Measurements from ENCODE around the gene SCARF2.

The SCARF2 gene

GRCh38 chr22:20428496-20429253, 8.9 kb downstream of the SCARF2 start:
- TF ChIP-seq CTCF (IDR thresholded peaks at IDR 0.05; ENCODE audit: insufficient read depth, low read depth, low read length, missing control alignments): no peak
- H3K4me3 ChIP-seq (ENCODE audit: low read depth, low read length): peak overlapping the region; percentile 65
- DNase-seq (ENCODE audit: low read depth): no peak

- TF ChIP-seq CTCF (IDR thresholded peaks at IDR 0.05; ENCODE audit: insufficient read depth, low read depth, low read length, missing control alignments): no peak
These were observed 9.6 kb downstream of the SCARF2 start for GRCh38 chr22:20427945-20428417.

GRCh38 chr22:20427104-20427944, 10.3 kb downstream of the SCARF2 start:
- no peak for DNase-seq (ENCODE audit: low read depth)
- no peak overlapping the region for H3K4me3 ChIP-seq (ENCODE audit: low read depth, low read length)
- no peak for TF ChIP-seq CTCF (IDR thresholded peaks at IDR 0.05; ENCODE audit: insufficient read depth, low read depth, low read length, missing control alignments)

More at GRCh38 chr22:20427945-20428417, 9.6 kb downstream of the SCARF2 start:
- H3K4me3 ChIP-seq (ENCODE audit: low read depth, low read length): no peak overlapping the region
- DNase-seq (ENCODE audit: low read depth): no peak

GRCh38 chr22:20426259-20426615, 11.4 kb downstream of the SCARF2 start:
- no peak overlapping the region for H3K4me3 ChIP-seq (ENCODE audit: low read depth, low read length)
- DNase-seq (ENCODE audit: low read depth): no peak
- TF ChIP-seq CTCF (IDR thresholded peaks at IDR 0.05; ENCODE audit: insufficient read depth, low read depth, low read length, missing control alignments): no peak

- DNase-seq (ENCODE audit: low read depth): no peak
- H3K4me3 ChIP-seq (ENCODE audit: low read depth, low read length): no peak overlapping the region
- TF ChIP-seq CTCF (IDR thresholded peaks at IDR 0.05; ENCODE audit: insufficient read depth, low read depth, low read length, missing control alignments): no peak
These were observed 11.9 kb downstream of the SCARF2 start for GRCh38 chr22:20425566-20426258.

GRCh38 chr22:20424932-20425565, 12.6 kb downstream of the SCARF2 start:
- no peak for TF ChIP-seq CTCF (IDR thresholded peaks at IDR 0.05; ENCODE audit: insufficient read depth, low read depth, low read length, missing control alignments)
- no peak overlapping the region for H3K4me3 ChIP-seq (ENCODE audit: low read depth, low read length)
- DNase-seq (ENCODE audit: low read depth): no peak
